Kidney epithelial cell (primary cell): ENCODE measurements around the gene LRP1-AS. TPM values are rescaled to one million over a fixed set of nuclear protein-coding genes. Genes with fewer than 3 reads are reported as not detected.

Experiments
- DNase-seq: peaks from one replicate; pipeline ENCODE4 v3.0.0-alpha.2; 2010; ENCODE audit warnings: low read depth
- H3K27me3 ChIP-seq: 2 replicates; pipeline ENCODE4 v1.6.0; 2011; ENCODE audit warnings: low read length; ENCODE audit not compliant: control insufficient read depth, insufficient read depth
- H3K36me3 ChIP-seq: 2 replicates; pipeline ENCODE4 v1.5.1; 2011; ENCODE audit warnings: low read length; ENCODE audit not compliant: control insufficient read depth, insufficient read depth
- H3K4me3 ChIP-seq: 2 replicates; pipeline ENCODE4 v1.5.1; 2011; ENCODE audit warnings: low read depth, mild to moderate bottlenecking, control low read depth, low read length
- total RNA-seq: library from RNA; depleted of rRNA; stranded (reverse); fragments of >200 nt; gene quantifications from 2 replicates; pipeline ENCODE4 v1.2.3, GENCODE V29; 2015
- TF ChIP-seq, protein P1 (sequence below): IDR thresholded peaks from 2 replicates; pipeline ENCODE4 v1.5.1; 2011; ENCODE audit warnings: mild to moderate bottlenecking, moderate library complexity, low read length, control low read depth, inconsistent platforms; ENCODE audit not compliant: insufficient read depth, poor library complexity, severe bottlenecking

Gene LRP1-AS
- total RNA-seq, 1 donor from 2014 or later, result not detected

- no peaks in the 10 kb centered on the region for H3K27me3 ChIP-seq
- no peak overlapping the region for H3K4me3 ChIP-seq
- TF ChIP-seq, protein P1, sequence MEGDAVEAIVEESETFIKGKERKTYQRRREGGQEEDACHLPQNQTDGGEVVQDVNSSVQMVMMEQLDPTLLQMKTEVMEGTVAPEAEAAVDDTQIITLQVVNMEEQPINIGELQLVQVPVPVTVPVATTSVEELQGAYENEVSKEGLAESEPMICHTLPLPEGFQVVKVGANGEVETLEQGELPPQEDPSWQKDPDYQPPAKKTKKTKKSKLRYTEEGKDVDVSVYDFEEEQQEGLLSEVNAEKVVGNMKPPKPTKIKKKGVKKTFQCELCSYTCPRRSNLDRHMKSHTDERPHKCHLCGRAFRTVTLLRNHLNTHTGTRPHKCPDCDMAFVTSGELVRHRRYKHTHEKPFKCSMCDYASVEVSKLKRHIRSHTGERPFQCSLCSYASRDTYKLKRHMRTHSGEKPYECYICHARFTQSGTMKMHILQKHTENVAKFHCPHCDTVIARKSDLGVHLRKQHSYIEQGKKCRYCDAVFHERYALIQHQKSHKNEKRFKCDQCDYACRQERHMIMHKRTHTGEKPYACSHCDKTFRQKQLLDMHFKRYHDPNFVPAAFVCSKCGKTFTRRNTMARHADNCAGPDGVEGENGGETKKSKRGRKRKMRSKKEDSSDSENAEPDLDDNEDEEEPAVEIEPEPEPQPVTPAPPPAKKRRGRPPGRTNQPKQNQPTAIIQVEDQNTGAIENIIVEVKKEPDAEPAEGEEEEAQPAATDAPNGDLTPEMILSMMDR, result peak; percentile 94
- peaks cover 2% of the 10 kb centered on the region for H3K36me3 ChIP-seq
- peak; percentile 10 for DNase-seq
Observed at GRCh38 chr12:57182918-57183575, 35.6 kb upstream of the LRP1-AS start.

DNA sequence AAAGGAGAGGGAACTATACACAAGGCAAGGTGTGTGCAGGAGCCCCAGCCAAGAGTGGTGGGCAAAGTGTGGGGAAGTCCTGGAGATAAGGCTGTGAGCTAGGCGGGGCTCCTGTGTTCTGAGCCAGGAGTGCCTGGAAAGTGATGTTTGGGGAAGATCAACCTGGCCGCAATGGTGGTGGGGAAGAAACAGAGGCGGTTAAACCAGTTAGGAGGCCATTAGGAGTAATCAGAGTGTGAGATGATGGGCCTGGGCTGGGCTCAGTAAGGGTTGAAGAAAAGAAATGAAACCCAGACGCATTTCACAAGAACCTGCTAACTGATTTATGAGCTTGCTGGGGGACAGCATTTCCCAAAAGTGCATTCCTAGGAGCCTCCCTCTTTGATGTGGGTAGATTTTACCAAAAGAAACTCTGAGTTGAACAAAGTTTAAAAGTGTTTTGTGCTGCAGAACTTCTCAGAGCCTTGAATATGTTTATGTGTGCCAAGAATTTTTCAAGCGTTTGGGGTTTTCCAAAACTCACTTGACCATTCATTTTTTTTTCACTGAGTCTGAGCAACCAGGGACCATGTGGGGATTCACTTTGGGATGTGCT, 34.2 kb upstream of the LRP1-AS start:
- no peak for DNase-seq
- TF ChIP-seq, protein P1, result no peak
- peaks cover 2% of the 10 kb centered on the region for H3K36me3 ChIP-seq
- no peak overlapping the region for H3K4me3 ChIP-seq
- no peaks in the 10 kb centered on the region for H3K27me3 ChIP-seq

GRCh38 chr12:57181072-57181471, 33.7 kb upstream of the LRP1-AS start:
- TF ChIP-seq, protein P1, result no peak
- no peak overlapping the region for H3K4me3 ChIP-seq
- no peak for DNase-seq
- H3K36me3 ChIP-seq, result peaks cover 2% of the 10 kb centered on the region
- no peaks in the 10 kb centered on the region for H3K27me3 ChIP-seq

DNA sequence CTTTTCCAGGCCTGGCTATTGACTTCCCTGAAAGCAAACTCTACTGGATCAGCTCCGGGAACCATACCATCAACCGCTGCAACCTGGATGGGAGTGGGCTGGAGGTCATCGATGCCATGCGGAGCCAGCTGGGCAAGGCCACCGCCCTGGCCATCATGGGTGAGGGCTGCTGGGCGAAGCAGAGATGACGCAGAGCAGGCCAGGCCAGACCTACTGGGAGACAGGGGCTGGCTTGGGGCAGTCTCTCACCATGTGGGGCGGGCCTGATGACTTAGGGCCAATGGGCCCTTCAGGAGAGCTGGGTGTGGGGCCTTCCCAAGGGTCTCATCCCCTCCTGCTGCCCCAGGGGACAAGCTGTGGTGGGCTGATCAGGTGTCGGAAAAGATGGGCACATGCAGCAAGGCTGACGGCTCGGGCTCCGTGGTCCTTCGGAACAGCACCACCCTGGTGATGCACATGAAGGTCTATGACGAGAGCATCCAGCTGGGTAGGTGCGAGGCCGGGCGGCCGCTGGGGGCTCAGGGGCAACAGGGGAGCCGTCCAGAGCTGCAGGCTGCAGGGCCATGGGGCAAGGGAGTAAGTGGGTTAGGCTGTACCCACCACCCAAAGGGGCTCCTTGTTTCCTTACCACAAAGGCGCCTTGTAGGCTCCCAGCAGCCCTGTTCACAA, 33.0 kb upstream of the LRP1-AS start:
- Histone ChIP-seq H3K4me3 (no peak overlapping the region), H3K27me3 (no peaks in the 10 kb centered on the region), H3K36me3 (peaks cover 2% of the 10 kb centered on the region)
- DNase-seq, result no peak
- TF ChIP-seq, protein P1, result no peak

GRCh38 chr12:57179331-57180086, 32.1 kb upstream of the LRP1-AS start:
- TF ChIP-seq, protein P1, result no peak
- no peak for DNase-seq
- Histone ChIP-seq H3K36me3 (peaks cover 2% of the 10 kb centered on the region), H3K27me3 (no peaks in the 10 kb centered on the region), H3K4me3 (no peak overlapping the region)
